ES-I3 (cell line): Measurements from ENCODE around the gene AUTS2.
"Not testable (repeated sequence)": the region's sequence is repeated elsewhere in the genome, so short reads cannot be mapped to it uniquely, and the experiment has no call there.

ENCODE experiments used
- H3K36me3 ChIP-seq: 2 replicates; pipeline ENCODE4 v1.6.1; 2013; ENCODE audit warnings: mild to moderate bottlenecking, low read length, control low read depth, moderate library complexity; ENCODE audit not compliant: insufficient read depth
- H3K4me1 ChIP-seq: 2 replicates; pipeline ENCODE4 v1.6.1; 2013; ENCODE audit warnings: mild to moderate bottlenecking, control low read depth, low read length; ENCODE audit not compliant: insufficient read depth
- H3K9ac ChIP-seq: 2 replicates; pipeline ENCODE4 v1.6.1; 2013; ENCODE audit warnings: low read depth, mild to moderate bottlenecking, low read length, moderate library complexity
- H3K9me3 ChIP-seq: 2 replicates; pipeline ENCODE4 v1.6.1; 2013; ENCODE audit warnings: mild to moderate bottlenecking, low read length, moderate library complexity; ENCODE audit not compliant: control insufficient read depth, insufficient read depth

The AUTS2 gene

DNA sequence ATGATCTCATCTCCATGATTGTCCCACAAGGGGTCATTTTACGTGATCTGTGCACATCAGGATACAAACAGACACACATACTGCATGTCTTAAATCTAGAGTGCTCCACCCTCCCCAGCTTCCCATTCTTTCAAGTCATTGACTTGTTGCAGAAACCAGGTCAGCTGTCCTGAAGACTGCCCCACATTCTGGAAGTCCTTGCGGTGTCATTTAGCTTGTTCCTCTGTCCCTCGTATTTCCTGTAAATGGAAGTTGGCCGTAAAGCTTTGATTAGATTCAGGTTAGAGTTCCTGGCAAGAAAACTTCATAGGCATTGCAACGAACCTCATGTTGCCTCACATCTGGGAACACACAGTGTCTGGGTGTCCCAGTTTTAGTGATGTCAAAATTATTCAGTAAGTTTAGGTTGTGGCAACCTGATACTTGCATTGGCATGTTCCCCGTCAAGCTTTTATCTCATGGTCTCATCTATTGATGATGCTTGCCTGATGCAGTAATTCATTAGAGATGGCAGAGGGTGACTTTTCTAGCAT lies 1116.3 kb downstream of the AUTS2 start:
- H3K9me3 ChIP-seq: peaks cover 4% of the 10 kb centered on the region; the same call in 1 of the 2 replicates
- peaks cover 15% of the 10 kb centered on the region for H3K4me1 ChIP-seq
- no peaks in the 10 kb centered on the region; the same call in 1 of the 2 replicates for H3K36me3 ChIP-seq
- H3K9ac ChIP-seq: no peak overlapping the region

DNA sequence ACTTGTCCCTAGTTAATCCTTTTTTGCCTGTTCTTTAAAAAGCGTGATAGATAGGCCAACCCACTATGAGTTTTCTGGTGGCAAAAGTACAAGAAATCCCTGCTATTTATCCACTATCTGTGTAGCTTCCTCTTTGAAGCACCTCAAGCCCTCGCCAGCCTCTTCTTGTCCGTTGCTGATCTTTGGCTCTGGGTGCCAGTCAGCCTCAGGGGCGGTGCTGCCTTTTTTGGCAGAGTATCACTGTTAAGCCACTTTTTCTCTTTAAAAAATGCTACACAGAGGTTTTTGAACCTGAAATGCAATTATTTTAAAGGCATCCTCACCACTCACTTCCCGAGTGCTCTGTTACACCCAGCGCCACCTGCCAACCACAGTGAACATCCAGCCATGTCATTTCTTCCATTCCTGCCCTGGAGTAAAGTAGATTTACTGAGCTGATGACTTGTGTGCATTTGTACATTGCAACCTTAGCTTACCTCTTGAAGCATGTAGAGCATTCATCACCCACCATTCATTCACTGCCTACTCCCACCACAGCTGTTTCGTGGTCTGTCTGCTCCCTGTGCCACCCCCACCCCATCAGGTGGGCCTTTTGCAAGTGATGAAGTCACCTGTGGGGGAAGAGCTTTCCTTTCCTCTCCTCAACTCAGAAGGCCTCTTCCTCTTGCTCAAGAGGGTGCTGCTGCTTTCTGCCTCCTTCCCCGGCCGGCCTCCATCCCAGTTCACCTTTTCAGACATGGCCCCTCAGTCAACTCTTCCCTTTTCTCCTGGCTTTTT lies 1119.5 kb downstream of the AUTS2 start:
- H3K36me3 ChIP-seq: no peaks in the 10 kb centered on the region; the same call in 1 of the 2 replicates
- no peak overlapping the region for H3K9ac ChIP-seq
- H3K9me3 ChIP-seq: peaks cover 4% of the 10 kb centered on the region; the same call in 1 of the 2 replicates
- peaks cover 10% of the 10 kb centered on the region for H3K4me1 ChIP-seq

DNA sequence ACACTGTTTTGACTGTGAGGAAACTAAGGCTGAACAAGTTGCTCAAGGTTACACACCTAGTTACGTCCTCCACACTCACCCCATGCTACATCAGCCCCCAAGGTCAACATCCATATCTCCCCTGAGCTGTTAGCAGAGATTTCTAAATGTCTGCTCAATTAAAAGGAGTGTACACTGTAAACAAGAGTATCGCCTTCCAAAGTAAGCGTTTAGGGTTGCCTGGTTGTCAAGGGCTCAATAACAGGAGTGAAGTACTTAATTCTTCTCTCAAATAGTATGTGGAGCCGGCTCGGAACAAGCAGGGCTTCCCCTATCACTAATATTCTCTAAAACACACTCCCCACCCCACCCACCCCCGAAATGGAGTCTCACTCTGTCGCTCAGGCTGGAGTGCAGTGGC lies 1120.8 kb downstream of the AUTS2 start:
- Histone ChIP-seq H3K9me3 (peaks cover 3% of the 10 kb centered on the region; the same call in 1 of the 2 replicates), H3K9ac (no peak overlapping the region), H3K36me3 (no peaks in the 10 kb centered on the region; the same call in 1 of the 2 replicates), H3K4me1 (peaks cover 10% of the 10 kb centered on the region)

DNA sequence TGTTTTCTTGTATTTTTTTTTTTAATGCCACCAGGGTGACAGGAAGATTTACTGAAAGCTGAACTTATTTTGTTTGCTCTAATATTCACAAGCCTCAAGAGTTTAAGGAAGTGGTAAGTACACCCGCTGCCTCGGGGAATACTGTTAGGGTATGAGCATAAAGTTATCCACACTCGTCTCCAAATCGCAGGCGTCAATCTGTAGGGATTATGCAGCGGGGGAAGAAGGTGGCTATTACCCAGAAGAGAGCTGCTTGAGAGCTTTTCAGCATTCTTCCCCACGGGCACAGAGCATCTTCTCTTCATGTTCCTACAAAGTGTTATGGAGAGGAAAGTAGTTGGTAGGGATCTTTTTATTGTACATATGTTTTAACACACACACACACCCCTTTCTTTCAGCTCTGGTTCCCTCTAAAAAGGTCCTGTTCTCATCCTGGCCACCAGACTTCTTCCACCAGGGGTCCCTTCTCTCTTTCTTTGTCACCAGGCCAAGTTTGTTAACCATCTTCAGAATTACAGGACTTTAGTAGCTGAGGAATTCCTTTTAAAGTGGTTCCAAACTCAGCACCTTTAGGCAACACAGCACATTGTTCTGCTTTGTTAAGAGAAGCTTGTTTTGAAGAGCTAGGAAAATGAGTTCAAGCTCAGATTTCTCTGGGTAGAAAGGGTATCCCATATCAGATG lies 1122.1 kb downstream of the AUTS2 start:
- no peak overlapping the region for H3K9ac ChIP-seq
- H3K4me1 ChIP-seq: peaks cover 12% of the 10 kb centered on the region
- H3K9me3 ChIP-seq: no peaks in the 10 kb centered on the region
- H3K36me3 ChIP-seq: no peaks in the 10 kb centered on the region; the same call in 1 of the 2 replicates

GRCh38 chr7:70721500-70721899 lies 1123.2 kb downstream of the AUTS2 start:
- Histone ChIP-seq H3K4me1 (peaks cover 14% of the 10 kb centered on the region), H3K36me3 (no peaks in the 10 kb centered on the region; the same call in 1 of the 2 replicates), H3K9ac (no peak overlapping the region), H3K9me3 (no peaks in the 10 kb centered on the region)

DNA sequence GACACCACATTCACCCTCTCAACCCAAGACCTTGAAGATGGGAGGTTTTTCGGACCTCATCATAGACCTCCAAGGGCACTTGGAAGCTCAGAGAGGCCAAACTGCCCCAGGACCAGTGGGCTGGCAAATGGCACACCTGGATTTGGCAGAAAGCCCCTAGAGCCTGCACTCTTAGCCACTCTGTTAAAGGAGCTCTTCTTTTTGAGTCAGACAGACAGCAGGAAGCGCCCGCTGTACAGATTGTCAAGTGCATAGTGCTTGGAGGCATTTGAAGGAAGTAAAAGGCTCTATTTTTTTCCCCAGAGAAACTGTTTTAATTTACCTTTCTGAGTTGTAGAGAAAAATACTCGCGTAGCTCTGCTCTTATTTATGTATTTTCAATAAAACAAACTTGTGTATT lies 1125.1 kb downstream of the AUTS2 start:
- Histone ChIP-seq H3K9ac (no peak overlapping the region), H3K9me3 (no peaks in the 10 kb centered on the region), H3K36me3 (no peaks in the 10 kb centered on the region; the same call in 1 of the 2 replicates), H3K4me1 (peaks cover 20% of the 10 kb centered on the region)

- Histone ChIP-seq H3K4me1 (peaks cover 22% of the 10 kb centered on the region), H3K9ac (no peak overlapping the region), H3K9me3 (no peaks in the 10 kb centered on the region), H3K36me3 (no peaks in the 10 kb centered on the region)
Measured at GRCh38 chr7:70725448-70725847, 1127.2 kb downstream of the AUTS2 start.

- Histone ChIP-seq H3K9me3 (no peaks in the 10 kb centered on the region), H3K36me3 (no peaks in the 10 kb centered on the region), H3K9ac (no peak overlapping the region), H3K4me1 (peaks cover 19% of the 10 kb centered on the region)
Measured at GRCh38 chr7:70726294-70726693, 1128.0 kb downstream of the AUTS2 start.

DNA sequence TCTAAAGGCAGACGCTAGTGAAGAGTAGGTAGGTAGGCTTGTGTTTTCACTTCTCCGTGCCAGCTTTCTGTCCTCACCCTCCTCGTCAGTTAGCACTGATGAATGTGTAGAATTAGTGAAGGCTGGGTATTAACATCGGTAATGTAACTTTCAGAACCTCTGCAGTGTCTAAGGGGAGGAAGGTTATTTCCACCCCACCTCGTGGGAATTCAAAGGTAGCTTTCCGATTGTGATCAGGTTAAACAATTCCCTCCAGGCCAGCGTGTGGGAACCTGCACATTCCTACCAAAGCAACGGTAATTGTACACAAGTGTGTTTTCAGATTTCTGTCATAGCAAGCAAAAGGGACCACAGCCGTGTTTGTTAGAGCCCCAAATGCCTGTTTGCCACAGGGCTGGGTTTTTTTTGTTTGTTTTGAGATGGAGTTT lies 1128.7 kb downstream of the AUTS2 start:
- H3K36me3 ChIP-seq: no peaks in the 10 kb centered on the region
- no peaks in the 10 kb centered on the region for H3K9me3 ChIP-seq
- H3K4me1 ChIP-seq: peaks cover 19% of the 10 kb centered on the region
- H3K9ac ChIP-seq: no peak overlapping the region

GRCh38 chr7:70727861-70728260 lies 1129.6 kb downstream of the AUTS2 start:
- peaks cover 19% of the 10 kb centered on the region for H3K4me1 ChIP-seq
- no peaks in the 10 kb centered on the region for H3K36me3 ChIP-seq
- no peak overlapping the region for H3K9ac ChIP-seq
- no peaks in the 10 kb centered on the region for H3K9me3 ChIP-seq

DNA sequence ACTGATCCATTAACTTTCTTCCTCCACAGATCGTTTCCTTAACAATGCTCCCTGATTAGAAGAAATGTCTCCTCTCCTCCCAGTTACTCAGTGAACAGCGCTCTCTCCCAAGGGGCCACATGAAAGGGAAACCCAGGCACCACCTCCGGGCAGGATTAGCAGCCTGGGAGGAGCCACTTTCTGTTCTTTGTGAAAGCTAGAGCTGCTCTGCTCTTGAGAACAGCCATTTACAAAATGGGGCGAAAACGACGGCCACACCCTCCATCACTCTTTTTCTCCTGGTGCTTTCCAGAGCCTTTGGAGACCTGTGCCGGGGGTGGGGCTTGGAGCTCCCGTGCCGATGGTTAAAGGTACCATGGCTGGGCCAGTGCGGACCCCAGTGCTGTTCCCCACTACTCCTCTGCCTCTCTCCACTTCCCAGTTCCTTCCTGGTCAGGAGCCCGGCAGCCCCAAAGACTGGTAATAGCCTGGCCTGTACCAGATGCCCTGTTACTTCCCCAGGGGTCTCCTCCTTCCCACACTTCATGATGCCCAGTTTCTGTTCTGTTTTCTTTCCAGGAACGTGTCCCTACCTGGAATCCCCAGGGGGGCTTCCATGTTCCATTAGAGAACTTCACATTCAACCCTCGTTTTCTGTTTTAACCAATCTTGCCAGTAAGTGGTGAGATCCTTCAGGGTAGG lies 1130.7 kb downstream of the AUTS2 start:
- peaks cover 19% of the 10 kb centered on the region for H3K4me1 ChIP-seq
- H3K9me3 ChIP-seq: no peaks in the 10 kb centered on the region
- H3K9ac ChIP-seq: peak overlapping the region; percentile 0; the same call in 1 of the 2 replicates
- no peaks in the 10 kb centered on the region for H3K36me3 ChIP-seq

GRCh38 chr7:70729553-70730157 lies 1131.4 kb downstream of the AUTS2 start:
- not testable (repeated sequence) for H3K9me3 ChIP-seq, H3K36me3 ChIP-seq, H3K9ac ChIP-seq
- peaks cover 21% of the 10 kb centered on the region for H3K4me1 ChIP-seq

DNA sequence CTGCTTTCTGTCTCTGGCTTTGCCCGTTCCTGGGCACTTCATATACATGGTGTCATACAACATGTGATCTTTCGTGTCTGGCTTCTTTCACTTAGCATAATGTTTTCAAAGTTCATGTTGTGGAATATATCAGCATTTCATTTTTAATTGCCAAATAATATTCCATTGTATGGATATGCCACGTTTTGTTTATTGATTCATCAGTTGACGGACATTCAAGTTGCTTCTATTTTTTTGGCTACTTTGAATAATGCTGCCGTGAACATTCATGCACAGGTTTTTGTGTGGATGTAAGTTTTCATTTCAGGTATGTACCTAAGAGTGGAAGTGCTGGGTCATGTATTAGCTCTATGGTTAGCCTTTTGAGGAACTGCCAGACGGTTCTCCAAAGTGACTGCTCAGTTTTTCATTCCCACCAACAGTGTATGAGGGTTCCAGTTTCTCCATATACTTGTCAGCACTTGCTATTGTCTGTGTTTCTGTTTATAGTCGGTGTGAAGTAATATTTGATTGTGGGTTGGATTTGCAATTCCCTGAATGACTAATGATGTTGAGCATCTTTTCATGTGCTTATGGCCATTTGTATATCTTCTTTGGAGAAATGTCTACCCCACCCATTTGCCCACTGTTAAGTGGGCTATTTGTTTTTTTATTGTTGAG lies 1132.3 kb downstream of the AUTS2 start:
- Histone ChIP-seq H3K4me1 (peaks cover 25% of the 10 kb centered on the region), H3K9me3 (no peaks in the 10 kb centered on the region), H3K36me3 (no peaks in the 10 kb centered on the region), H3K9ac (no peak overlapping the region)
